ENCODE measurements around the gene BCAR1. TPM values are rescaled to one million over a fixed set of nuclear protein-coding genes. Genes with fewer than 3 reads are reported as not detected.

The BCAR1 gene
- total and polyA plus RNA-seq, 2 of the 13 experiments (the other 11 are each of a cell fraction or from before 2014, with no cell fraction given) = 48.1 to 51.7 TPM

DNA sequence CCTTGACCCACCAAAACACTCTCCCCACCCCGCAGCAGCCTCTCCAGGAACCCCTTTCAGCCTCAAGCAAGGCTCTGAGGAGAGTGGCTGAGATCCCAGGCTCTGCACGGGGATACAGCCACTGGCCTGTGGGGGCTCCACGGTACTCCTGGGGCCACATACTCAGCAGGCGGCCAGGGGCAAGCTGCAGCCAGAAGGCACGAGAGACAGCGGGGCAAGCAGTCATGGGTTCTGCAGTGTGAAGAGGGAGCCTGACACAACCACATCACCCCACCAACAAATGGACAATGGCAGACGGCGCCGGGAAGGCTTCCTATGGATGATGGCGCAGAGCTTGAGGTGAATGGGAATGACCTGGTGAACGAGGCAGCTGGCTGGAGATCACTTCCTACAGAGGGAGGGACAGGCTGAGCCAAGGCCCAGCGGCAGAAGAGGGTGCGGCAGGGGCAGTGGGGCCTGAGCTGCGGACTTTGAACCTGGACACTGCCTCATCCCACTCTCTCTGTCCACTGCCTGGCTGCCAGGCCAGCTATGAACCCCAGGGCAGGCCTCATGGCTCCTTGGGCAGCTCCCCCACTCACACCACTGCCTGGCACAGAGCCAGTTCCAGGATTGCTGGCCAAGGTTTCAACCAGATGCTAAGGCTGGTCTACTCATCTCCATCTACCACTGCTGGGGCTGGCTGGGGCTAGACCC, 10.8 kb upstream of the BCAR1 start (continued):
- TF ChIP-seq SOX6 (IDR thresholded peaks at IDR 0.05) (no peak), SOX6 (CRISPR knock-in tag; IDR thresholded peaks at IDR 0.05) (peak; percentile 89), ZNF839 (CRISPR knock-in tag; IDR thresholded peaks at IDR 0.05; ENCODE audit: borderline replicate concordance) (peak; percentile 30; the same call in 1 of the 2 replicates), AGO2 (optimal IDR thresholded peaks at IDR 0.05; ENCODE audit: low read depth, low read length) (peak; percentile 82), ZFP41 (CRISPR knock-in tag; IDR thresholded peaks at IDR 0.05; ENCODE audit: borderline replicate concordance) (no peak), PPARG (CRISPR knock-in tag; conservative IDR thresholded peaks at IDR 0.05) (no peak), GATAD1 (CRISPR knock-in tag; IDR thresholded peaks at IDR 0.05) (peak; percentile 75), TOE1 (CRISPR knock-in tag; IDR thresholded peaks at IDR 0.05) (no peak), ZNF354B (CRISPR knock-in tag; IDR thresholded peaks at IDR 0.05) (no peak), IKZF1 (IDR thresholded peaks at IDR 0.05) (no peak), ZFP37 (CRISPR knock-in tag; IDR thresholded peaks at IDR 0.05; ENCODE audit: borderline replicate concordance) (peak; percentile 92; the same call in 1 of the 2 replicates), ZSCAN22 (CRISPR knock-in tag; IDR thresholded peaks at IDR 0.05) (no peak), ZMYM2 (CRISPR knock-in tag; IDR thresholded peaks at IDR 0.05) (peak; percentile 74), POLR2A (IDR thresholded peaks at IDR 0.05; ENCODE audit: insufficient read depth in 1 of 2, low read depth in 2 of 2, low read length in 2 of 2) (peak in 1 of 2 experiments; percentile 56; a peak in 2 of 4 replicates), MAF1 (CRISPR knock-in tag; IDR thresholded peaks at IDR 0.05; ENCODE audit: borderline replicate concordance) (peak; percentile 86; the same call in 1 of the 2 replicates), ARID2 (CRISPR knock-in tag; IDR thresholded peaks at IDR 0.05; ENCODE audit: borderline replicate concordance) (no peak; the same call in 1 of the 2 replicates), NR1H2 (CRISPR knock-in tag; IDR thresholded peaks at IDR 0.05; ENCODE audit: borderline replicate concordance, low read depth) (no peak)
- TF ChIP-seq, protein P1, sequence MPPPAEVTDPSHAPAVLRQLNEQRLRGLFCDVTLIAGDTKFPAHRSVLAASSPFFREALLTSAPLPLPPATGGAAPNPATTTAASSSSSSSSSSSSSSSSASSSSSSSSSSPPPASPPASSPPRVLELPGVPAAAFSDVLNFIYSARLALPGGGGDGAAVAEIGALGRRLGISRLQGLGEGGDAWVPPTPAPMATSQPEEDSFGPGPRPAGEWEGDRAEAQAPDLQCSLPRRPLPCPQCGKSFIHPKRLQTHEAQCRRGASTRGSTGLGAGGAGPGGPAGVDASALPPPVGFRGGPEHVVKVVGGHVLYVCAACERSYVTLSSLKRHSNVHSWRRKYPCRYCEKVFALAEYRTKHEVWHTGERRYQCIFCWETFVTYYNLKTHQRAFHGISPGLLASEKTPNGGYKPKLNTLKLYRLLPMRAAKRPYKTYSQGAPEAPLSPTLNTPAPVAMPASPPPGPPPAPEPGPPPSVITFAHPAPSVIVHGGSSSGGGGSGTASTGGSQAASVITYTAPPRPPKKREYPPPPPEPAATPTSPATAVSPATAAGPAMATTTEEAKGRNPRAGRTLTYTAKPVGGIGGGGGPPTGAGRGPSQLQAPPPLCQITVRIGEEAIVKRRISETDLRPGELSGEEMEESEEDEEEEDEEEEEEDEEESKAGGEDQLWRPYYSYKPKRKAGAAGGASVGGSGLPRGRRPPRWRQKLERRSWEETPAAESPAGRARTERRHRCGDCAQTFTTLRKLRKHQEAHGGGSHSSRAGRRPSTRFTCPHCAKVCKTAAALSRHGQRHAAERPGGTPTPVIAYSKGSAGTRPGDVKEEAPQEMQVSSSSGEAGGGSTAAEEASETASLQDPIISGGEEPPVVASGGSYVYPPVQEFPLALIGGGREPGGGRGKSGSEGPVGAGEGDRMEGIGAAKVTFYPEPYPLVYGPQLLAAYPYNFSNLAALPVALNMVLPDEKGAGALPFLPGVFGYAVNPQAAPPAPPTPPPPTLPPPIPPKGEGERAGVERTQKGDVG (CRISPR knock-in tag; IDR thresholded peaks at IDR 0.05; ENCODE audit: borderline replicate concordance) = peak; percentile 75; the same call in 1 of the 2 replicates
- TF ChIP-seq, protein P2, sequence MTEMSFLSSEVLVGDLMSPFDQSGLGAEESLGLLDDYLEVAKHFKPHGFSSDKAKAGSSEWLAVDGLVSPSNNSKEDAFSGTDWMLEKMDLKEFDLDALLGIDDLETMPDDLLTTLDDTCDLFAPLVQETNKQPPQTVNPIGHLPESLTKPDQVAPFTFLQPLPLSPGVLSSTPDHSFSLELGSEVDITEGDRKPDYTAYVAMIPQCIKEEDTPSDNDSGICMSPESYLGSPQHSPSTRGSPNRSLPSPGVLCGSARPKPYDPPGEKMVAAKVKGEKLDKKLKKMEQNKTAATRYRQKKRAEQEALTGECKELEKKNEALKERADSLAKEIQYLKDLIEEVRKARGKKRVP (CRISPR knock-in tag; IDR thresholded peaks at IDR 0.05) = no peak
- TF ChIP-seq, protein P3, sequence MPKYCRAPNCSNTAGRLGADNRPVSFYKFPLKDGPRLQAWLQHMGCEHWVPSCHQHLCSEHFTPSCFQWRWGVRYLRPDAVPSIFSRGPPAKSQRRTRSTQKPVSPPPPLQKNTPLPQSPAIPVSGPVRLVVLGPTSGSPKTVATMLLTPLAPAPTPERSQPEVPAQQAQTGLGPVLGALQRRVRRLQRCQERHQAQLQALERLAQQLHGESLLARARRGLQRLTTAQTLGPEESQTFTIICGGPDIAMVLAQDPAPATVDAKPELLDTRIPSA (CRISPR knock-in tag; IDR thresholded peaks at IDR 0.05; ENCODE audit: borderline replicate concordance) = no peak
- TF ChIP-seq, protein P4, sequence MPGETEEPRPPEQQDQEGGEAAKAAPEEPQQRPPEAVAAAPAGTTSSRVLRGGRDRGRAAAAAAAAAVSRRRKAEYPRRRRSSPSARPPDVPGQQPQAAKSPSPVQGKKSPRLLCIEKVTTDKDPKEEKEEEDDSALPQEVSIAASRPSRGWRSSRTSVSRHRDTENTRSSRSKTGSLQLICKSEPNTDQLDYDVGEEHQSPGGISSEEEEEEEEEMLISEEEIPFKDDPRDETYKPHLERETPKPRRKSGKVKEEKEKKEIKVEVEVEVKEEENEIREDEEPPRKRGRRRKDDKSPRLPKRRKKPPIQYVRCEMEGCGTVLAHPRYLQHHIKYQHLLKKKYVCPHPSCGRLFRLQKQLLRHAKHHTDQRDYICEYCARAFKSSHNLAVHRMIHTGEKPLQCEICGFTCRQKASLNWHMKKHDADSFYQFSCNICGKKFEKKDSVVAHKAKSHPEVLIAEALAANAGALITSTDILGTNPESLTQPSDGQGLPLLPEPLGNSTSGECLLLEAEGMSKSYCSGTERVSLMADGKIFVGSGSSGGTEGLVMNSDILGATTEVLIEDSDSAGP (CRISPR knock-in tag; IDR thresholded peaks at IDR 0.05; ENCODE audit: borderline replicate concordance) = peak; percentile 76; the same call in 1 of the 2 replicates
- TF ChIP-seq, protein P5, sequence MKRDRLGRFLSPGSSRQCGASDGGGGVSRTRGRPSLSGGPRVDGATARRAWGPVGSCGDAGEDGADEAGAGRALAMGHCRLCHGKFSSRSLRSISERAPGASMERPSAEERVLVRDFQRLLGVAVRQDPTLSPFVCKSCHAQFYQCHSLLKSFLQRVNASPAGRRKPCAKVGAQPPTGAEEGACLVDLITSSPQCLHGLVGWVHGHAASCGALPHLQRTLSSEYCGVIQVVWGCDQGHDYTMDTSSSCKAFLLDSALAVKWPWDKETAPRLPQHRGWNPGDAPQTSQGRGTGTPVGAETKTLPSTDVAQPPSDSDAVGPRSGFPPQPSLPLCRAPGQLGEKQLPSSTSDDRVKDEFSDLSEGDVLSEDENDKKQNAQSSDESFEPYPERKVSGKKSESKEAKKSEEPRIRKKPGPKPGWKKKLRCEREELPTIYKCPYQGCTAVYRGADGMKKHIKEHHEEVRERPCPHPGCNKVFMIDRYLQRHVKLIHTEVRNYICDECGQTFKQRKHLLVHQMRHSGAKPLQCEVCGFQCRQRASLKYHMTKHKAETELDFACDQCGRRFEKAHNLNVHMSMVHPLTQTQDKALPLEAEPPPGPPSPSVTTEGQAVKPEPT (CRISPR knock-in tag; IDR thresholded peaks at IDR 0.05; ENCODE audit: low read depth) = no peak

Measured in HepG2 (cell line).